Urinary bladder (tissue), 4 donors: ENCODE measurements around the gene KMT5B. TPM values are rescaled to one million over a fixed set of nuclear protein-coding genes. Genes with fewer than 3 reads are reported as not detected.
A peak's percentile ranks its signal among the peaks of the same experiment; 100 is the strongest.

ENCODE experiments used
- DNase-seq: peaks from one replicate; pipeline ENCODE4 v3.0.0-alpha.2; 2015; ENCODE audit errors: extremely low spot score
- H3K27ac ChIP-seq: one replicate; pipeline ENCODE4 v1.5.1; 2013; ENCODE audit warnings: low read depth, mild to moderate bottlenecking, moderate library complexity
- H3K36me3 ChIP-seq: one replicate; pipeline ENCODE4 v1.6.1; 2013; ENCODE audit warnings: mild to moderate bottlenecking, moderate library complexity; ENCODE audit not compliant: insufficient read depth
- H3K4me1 ChIP-seq: one replicate; pipeline ENCODE4 v1.6.1; 2013; ENCODE audit warnings: mild to moderate bottlenecking, moderate library complexity; ENCODE audit not compliant: insufficient read depth
- H3K4me3 ChIP-seq: one replicate; pipeline ENCODE4 v1.5.1; 2013; ENCODE audit warnings: low read depth, low read length
- WGBS: extraction: QIAGEN DNeasy Blood & Tissue Kit; methylation state at CpG from one replicate; pipeline ENCODE4 v1.1.7; 2013; 5-methylcytosine and 5-hydroxymethylcytosine counted together
- polyA plus RNA-seq: library from polyadenylated mRNA; stranded (reverse); fragments of 200-250 nt; gene quantifications from one replicate; pipeline ENCODE4 v1.2.3, GENCODE V29; 2013
- total RNA-seq: library from RNA; depleted of rRNA; stranded (reverse); fragments of >200 nt; gene quantifications from one replicate; pipeline ENCODE4 v1.2.3, GENCODE V29; 2014
- donor health status: healthy with polysubstance abuse.
- donor health status: healthy.

The KMT5B gene
- total and polyA plus RNA-seq, 2 donors: 24.5 to 78.5 TPM

DNA sequence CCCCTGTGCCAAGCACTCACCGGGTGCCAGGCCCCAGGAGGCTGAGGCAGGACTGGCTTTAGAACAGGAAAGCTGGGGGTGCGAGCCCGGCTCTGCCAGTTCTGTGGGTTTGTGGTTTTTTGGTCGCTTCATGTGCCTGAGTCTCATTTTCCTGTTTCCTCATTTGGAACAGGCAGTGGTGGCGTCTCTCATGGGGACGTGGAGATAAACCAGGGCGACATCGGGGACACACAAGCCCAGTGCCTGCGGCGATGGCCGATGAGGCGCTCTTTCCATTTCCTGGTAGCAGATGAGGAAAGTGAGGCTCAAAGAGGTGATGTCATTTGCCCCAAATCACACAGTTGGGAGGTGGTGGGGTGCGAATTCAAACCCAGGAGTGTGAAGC, 71.1 kb downstream of the KMT5B start:
- no peaks in the 10 kb centered on the region for H3K4me1 ChIP-seq
- 82% methylated on average over 13 of the region's 13 CpGs for WGBS
- H3K4me3 ChIP-seq: no peak overlapping the region
- H3K27ac ChIP-seq: no peak overlapping the region
- no peaks in the 10 kb centered on the region for H3K36me3 ChIP-seq
- DNase-seq: no peak

DNA sequence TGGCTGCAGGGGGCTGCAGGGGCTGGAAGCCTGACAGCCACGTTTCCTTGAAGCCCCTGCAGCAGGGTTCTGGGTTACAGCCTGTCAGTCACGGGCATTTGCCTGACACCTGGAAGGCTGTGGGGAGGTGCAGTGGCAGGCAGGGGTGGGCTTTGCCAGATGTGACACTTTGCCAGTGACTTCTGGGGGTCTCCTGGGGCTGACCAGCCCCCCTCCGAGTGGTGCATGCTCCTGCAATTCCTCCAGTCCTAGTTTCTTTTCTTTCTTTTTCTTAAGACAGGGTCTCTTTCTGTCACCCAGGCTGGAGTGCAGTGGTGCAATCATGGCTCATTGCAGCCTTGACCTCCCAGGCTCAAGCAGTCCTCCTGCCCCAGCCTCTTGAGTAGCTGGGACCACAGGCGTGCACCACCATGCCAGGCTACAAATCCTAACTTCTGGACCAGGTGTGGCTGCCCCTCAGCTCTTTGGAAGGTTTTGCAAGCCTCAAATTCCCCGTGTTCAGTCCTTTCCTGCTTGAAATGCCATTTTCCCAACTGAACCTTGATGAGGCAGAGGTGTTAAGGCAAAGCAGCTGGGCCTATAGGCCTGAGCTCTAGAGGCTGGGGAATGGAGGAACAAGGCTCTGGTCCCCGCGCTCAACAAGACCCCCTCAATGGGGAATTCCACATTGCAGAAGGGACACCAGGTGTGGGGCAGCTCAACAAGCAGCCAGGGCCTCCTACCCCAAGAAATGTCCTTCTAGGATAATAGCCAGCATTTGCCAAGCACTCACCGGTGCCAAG, 71.7 kb downstream of the KMT5B start:
- H3K4me3 ChIP-seq: no peak overlapping the region
- 85% methylated on average over 8 of the region's 8 CpGs for WGBS
- H3K27ac ChIP-seq: no peak overlapping the region
- H3K4me1 ChIP-seq: no peaks in the 10 kb centered on the region
- no peak for DNase-seq
- no peaks in the 10 kb centered on the region for H3K36me3 ChIP-seq

DNA sequence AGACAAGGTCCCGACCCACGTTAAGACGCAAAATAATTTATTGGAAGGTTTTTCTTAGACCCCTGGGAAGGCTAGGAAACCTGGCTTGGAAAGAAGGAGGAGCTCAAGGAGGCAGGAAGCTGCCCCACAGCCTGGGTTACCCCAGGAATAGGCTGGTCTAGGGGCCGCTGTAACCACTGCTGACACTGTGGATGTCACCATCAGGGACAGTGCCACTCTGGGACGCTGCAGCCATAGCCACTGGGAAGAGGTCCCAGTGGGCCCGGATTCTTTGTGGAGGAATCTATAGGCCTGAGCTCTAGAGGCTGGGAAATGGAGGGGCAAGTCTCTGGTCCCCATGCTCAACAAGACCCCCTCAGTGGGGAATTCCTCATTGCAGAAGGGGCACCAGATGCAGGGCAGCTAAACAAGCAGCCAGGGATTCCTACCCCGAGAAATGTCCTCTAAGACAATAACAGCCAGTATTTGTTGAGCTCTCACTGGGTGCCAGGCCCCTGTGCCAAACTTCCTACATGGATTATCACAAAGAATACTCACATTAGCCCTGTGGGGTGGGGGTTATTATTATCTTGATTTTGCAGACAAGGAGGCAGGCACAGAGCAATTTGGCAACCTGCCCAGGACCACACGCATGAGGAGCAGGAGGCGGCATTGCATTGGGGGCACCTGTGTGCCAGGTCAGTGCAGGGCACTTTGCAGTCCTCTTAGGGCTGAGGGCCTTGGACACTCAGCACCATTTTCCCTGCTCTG, 72.4 kb downstream of the KMT5B start:
- no peak overlapping the region for H3K4me3 ChIP-seq
- no peak for DNase-seq
- 82% methylated on average over 9 of the region's 9 CpGs for WGBS
- H3K36me3 ChIP-seq: no peaks in the 10 kb centered on the region
- H3K27ac ChIP-seq: no peak overlapping the region
- H3K4me1 ChIP-seq: no peaks in the 10 kb centered on the region

DNA sequence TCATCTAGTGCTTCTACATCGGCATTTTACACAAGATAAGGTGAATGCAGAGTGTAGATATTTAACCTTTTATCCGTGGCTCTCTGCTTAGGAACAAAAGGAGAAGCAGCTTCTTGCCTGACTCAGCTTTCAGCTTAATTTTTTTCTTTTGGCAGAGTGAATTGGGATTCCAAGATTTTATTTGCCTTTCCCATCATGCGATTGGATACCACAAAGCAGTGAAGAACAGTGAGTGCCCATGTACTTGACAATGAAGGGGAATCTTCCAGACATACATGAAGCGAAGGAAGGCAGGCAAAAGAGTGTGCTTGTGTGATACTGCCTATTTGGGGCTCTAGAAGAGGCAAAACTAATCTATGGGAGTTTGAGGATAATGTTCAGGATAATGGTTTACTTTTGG, 74.9 kb downstream of the KMT5B start:
- 20% methylated on average over 4 of the region's 4 CpGs for WGBS
- no peaks in the 10 kb centered on the region for H3K4me1 ChIP-seq
- no peak for DNase-seq
- no peaks in the 10 kb centered on the region for H3K36me3 ChIP-seq
- H3K4me3 ChIP-seq: no peak overlapping the region
- no peak overlapping the region for H3K27ac ChIP-seq

DNA sequence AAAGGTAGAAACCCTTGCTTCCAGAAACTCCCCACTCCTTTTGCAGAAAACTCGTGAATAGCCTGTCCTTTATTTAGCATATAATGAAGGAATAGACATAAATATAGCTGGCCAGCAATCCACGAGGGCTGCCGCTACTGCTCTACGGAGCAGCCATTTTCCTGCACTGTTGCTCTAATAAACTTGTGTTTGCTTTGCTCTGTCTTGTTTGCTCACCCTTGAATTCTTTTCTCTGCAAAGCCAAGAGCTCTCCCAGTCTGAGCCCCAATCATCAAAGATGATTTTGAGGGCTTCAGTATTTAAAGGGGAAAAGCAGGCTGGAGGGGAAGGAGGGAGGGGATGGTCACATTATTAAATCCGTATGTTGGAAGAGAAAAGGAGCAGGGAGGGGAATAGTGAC, 75.3 kb downstream of the KMT5B start:
- DNase-seq: no peak
- no peaks in the 10 kb centered on the region for H3K36me3 ChIP-seq
- H3K4me3 ChIP-seq: no peak overlapping the region
- WGBS: 22% methylated on average over 5 of the region's 5 CpGs
- no peak overlapping the region for H3K27ac ChIP-seq
- H3K4me1 ChIP-seq: no peaks in the 10 kb centered on the region

DNA sequence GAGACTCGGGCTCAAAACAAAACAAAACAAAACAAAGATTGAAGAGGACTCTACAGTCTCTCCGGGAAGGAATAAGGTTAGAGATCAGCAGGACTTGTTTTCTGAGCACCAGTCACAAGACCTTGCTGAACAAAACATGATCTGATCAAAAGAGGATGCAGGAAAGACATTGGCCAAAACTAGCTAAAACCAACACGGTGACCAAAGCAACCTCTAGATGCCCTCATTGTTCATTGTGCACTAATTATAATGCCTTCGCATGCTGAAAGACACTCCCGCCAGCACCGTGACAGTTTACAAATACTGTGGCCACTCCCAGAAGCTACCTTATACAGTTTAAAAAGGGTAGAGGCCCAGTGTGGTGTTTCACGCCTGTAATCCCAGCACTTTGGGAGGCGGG, 76.2 kb downstream of the KMT5B start:
- no peaks in the 10 kb centered on the region for H3K4me1 ChIP-seq
- H3K36me3 ChIP-seq: no peaks in the 10 kb centered on the region
- 84% methylated on average over 8 of the region's 8 CpGs for WGBS
- DNase-seq: no peak
- H3K4me3 ChIP-seq: no peak overlapping the region
- H3K27ac ChIP-seq: no peak overlapping the region

DNA sequence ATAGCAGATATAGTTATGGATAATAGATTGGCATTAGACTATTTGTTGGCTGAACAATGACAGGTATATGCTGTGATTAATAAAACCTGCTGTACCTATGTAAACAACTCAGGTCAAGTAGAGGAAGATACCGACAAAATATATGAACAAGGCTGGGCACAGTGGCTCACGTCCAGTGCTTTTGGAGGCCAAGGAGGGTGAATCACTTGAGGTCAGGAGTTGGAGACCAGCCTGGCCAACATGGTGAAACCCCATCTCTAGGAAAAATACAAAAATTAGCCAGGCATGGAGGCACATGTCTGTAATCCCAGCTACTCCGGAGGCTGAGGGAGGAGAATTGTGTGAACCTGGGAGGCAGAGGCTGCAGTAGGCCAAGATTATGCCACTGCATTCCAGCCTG, 77.9 kb downstream of the KMT5B start:
- Histone ChIP-seq H3K36me3 (no peaks in the 10 kb centered on the region), H3K4me3 (no peak overlapping the region), H3K27ac (no peak overlapping the region), H3K4me1 (no peaks in the 10 kb centered on the region)
- DNase-seq: no peak
- 65% methylated on average over 3 of the region's 3 CpGs for WGBS

DNA sequence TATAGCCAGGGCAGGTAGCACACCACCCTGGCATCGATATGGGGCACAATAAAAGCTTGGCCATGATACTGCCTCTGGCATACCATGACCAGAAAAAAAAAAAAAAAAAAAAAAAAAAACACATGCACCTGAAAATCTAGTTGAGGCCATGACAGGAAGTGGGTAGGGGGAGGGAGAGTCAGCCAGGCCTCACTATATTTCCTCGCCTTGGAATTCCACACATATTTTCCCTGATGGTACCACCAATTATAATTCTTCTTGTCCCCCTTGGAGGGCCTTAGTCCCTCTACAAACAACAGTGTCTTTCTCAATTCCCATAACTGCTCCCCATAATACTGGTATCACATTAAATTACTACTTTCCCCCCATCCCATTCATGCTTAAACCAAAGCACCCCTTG, 79.3 kb downstream of the KMT5B start:
- Histone ChIP-seq H3K27ac (no peak overlapping the region), H3K4me3 (no peak overlapping the region), H3K4me1 (no peaks in the 10 kb centered on the region), H3K36me3 (no peaks in the 10 kb centered on the region)
- DNase-seq: no peak
- WGBS: 91% methylated on average over 2 of the region's 2 CpGs

DNA sequence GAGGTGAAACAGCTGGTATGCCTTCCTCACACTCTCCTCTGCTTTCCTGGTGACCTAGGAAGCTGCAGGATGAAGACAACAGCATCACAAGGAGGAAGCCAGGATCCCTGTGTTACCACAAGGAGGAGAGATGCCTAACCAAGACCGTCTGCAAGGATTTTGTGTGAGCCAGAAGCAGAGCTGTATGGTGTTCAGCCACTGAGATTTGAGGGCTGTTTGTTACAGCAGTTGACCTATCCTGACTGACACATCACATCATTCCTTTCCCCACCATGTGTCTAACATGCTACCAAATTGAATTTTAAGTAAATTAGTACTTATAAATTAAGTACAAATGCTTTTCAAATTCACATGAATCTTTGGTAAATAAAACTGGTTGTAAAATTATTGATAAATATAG, 83.0 kb downstream of the KMT5B start:
- no peak overlapping the region for H3K27ac ChIP-seq
- WGBS: 83% methylated on average over 1 of the region's 1 CpG
- peaks cover 3% of the 10 kb centered on the region for H3K4me1 ChIP-seq
- H3K36me3 ChIP-seq: no peaks in the 10 kb centered on the region
- DNase-seq: no peak
- H3K4me3 ChIP-seq: no peak overlapping the region

DNA sequence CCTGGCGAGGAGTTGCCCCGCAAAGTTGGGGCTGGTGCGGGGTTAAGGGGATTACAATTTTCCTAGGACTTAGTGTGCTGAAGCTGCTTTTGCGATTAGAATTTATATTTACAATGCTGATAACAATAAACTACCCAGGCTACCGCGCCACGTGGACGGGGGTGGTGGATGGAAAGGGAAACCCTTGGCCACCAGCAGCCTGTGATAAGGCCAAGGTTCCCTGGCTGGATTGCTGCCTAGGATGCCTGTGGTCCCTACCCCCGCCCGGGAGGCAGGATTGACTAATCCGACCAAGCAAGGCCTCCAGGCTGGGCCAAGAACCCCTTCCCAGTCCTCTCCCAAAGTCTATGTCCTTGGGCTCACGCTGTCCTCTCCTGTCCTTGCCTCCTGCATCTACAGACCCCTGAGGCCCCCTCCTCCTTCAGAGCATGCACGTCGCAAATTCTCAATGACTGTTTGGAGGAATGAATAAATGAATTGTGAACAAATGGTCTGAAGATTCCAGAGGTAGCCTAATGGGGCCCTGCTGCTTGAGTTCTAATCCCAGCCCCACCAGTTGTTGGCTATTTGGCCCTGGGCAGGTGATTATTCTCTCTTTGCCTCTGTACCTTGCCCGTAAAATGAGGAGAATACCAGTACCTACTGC, 84.3 kb downstream of the KMT5B start:
- no peak for DNase-seq
- Histone ChIP-seq H3K4me1 (peaks cover 3% of the 10 kb centered on the region), H3K36me3 (no peaks in the 10 kb centered on the region), H3K27ac (peak overlapping the region; percentile 34), H3K4me3 (peak overlapping the region; percentile 46)
- WGBS: 19% methylated on average over 15 of the region's 15 CpGs

DNA sequence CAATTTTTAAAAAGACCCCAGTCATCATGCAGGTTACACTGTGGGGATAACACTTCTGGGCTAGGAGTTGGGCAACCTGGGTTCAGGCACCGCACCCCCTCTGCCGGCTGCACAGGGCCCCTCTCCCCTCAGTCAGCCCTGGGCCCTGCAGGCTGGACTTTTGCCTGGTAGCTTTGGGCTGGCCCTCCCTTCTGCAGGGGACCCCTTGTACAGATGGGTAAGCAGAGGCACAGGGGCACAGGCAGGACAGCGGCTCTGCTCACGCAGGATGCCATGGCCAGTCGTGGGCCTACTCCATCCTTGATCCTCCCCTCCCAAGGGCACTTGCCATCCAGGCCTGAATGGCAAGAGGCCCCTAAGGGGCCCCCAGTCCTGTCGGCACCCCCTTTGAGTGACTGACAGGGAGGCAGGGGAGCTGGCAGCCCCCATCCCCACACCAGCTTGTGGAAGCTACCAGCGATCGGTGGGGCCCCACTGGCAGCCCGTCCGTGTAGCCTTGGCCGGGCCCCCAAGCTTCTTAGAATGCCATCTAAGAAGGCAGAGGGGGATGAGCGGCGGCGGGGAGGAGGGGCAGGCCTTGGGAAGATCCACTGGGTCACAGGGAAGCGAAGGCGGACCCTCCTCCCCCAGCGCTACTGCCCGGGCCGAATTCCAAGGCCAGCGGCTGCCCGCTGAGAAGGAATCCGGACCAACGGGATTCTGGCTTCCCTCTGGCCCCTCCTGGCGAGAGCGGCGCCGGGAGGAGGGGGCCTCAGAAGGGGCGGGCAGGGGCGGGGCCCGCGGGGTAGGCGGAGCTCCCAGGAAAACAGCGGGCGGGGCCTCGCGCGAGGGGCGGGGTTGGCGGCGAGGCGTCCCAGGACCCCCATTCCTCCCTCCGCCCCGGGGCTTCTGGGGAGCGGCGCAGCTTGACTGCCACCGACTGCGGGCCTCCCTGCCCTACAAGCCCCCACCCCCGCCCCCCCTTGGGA, 85.1 kb downstream of the KMT5B start:
- Histone ChIP-seq H3K36me3 (no peaks in the 10 kb centered on the region), H3K27ac (peak overlapping the region; percentile 83), H3K4me3 (peak overlapping the region; percentile 46), H3K4me1 (peaks cover 3% of the 10 kb centered on the region)
- 9% methylated on average over 48 of the region's 48 CpGs for WGBS
- no peak for DNase-seq

DNA sequence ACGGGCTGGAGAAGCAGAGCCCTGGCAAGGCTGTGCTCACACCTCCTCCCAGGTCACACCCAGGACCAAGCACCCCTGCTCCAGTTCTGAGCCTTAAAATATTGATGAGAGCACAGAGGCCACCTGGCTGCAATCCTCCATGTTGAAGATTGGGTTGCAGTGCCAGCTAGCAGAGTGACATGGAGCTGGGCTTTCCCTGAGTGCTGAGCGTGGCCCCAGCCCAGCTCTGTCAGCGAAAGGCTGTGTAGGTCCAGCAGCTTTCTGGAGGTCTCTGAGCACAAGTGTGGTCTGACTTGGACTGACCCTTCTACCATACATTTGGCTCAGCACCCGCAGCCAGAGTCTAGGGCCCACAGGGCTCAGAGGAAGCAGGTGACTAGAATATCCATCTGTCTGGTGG, 87.9 kb downstream of the KMT5B start:
- Histone ChIP-seq H3K4me1 (peaks cover 3% of the 10 kb centered on the region), H3K27ac (no peak overlapping the region), H3K36me3 (no peaks in the 10 kb centered on the region), H3K4me3 (no peak overlapping the region)
- 82% methylated on average over 4 of the region's 4 CpGs for WGBS
- no peak for DNase-seq

DNA sequence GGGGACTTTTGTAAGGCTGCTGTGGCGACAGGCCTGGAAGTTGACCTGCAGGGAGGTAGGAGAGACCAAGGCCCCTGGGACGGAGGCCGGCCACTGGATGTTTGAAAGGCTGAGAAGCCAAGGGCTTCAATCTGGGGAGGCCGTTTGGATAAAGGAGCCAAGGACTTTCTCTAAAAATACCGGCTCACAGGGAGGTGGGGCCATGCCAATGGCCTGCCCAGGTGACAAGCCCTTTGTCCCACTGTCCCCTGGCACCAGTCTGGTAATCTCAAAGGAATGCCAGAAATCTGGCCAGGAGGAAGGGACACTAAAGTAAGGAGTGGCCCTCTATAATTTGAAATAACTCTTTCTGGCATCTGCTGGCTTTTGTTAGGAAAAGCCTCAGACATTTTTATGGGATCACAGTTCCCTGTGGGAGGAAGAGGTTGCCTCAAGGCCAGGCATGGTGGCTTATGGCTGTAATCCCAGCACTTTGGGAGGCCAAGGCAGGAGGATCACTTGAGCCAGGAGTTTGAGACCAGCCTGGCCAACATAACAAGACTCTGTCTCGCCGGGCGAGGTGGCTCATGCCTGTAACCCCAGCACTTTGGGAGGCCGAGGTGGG, 90.1 kb downstream of the KMT5B start:
- no peak for DNase-seq
- 73% methylated on average over 9 of the region's 9 CpGs for WGBS
- no peaks in the 10 kb centered on the region for H3K36me3 ChIP-seq
- H3K4me3 ChIP-seq: no peak overlapping the region
- H3K4me1 ChIP-seq: peaks cover 3% of the 10 kb centered on the region
- H3K27ac ChIP-seq: peak overlapping the region; percentile 34
